Activated CD4-positive, alpha-beta T cell treated with anti-CD3 and anti-CD28 coated beads for 4 hours (primary cell): ENCODE results near the gene FANCC.

Experiments
- DNase-seq, 2 donors: peaks; one replicate each; pipeline ENCODE4 v3.0.0-alpha.2; 2020

FANCC gene

GRCh38 chr9:95082401-95083084, 235.0 kb downstream of the FANCC start:
- no peak for DNase-seq

- DNase-seq: no peak
Measured at GRCh38 chr9:95081998-95082397, 235.5 kb downstream of the FANCC start.

GRCh38 chr9:95080961-95081647, 236.4 kb downstream of the FANCC start:
- DNase-seq: no peak

- no peak for DNase-seq
Measured at GRCh38 chr9:95079461-95079860, 238.0 kb downstream of the FANCC start.

GRCh38 chr9:95078939-95079338, 238.6 kb downstream of the FANCC start:
- DNase-seq: no peak

GRCh38 chr9:95078511-95078910, 239.0 kb downstream of the FANCC start:
- no peak for DNase-seq

- no peak for DNase-seq
Measured at GRCh38 chr9:95077766-95078370, 239.6 kb downstream of the FANCC start.

- DNase-seq: no peak
Measured at GRCh38 chr9:95077053-95077765, 240.3 kb downstream of the FANCC start.

GRCh38 chr9:95076696-95077052, 240.8 kb downstream of the FANCC start:
- DNase-seq: no peak

GRCh38 chr9:95075700-95076099, 241.8 kb downstream of the FANCC start:
- no peak for DNase-seq

GRCh38 chr9:95074632-95075031, 242.9 kb downstream of the FANCC start:
- no peak for DNase-seq

GRCh38 chr9:95073918-95074317, 243.6 kb downstream of the FANCC start:
- DNase-seq: no peak

GRCh38 chr9:95073042-95073607, 244.4 kb downstream of the FANCC start:
- DNase-seq: no peak

- DNase-seq: no peak
Measured at GRCh38 chr9:95071925-95072324, 245.6 kb downstream of the FANCC start.

- DNase-seq: no peak
Measured at GRCh38 chr9:95071450-95071849, 246.1 kb downstream of the FANCC start.

- no peak for DNase-seq
Measured at GRCh38 chr9:95070549-95071021, 246.9 kb downstream of the FANCC start.

- no peak for DNase-seq
Measured at GRCh38 chr9:95067897-95068296, 249.6 kb downstream of the FANCC start.

GRCh38 chr9:95067057-95067456, 250.5 kb downstream of the FANCC start:
- DNase-seq: no peak

- no peak for DNase-seq
Measured at GRCh38 chr9:95065224-95065623, 252.3 kb downstream of the FANCC start.

- no peak for DNase-seq
Measured at GRCh38 chr9:95063300-95063699, 254.2 kb downstream of the FANCC start.

- no peak for DNase-seq
Measured at GRCh38 chr9:95062596-95063065, 254.9 kb downstream of the FANCC start.

- DNase-seq: no peak
Measured at GRCh38 chr9:95061916-95062595, 255.5 kb downstream of the FANCC start.
